HFF-Myc (cell line): ENCODE results near the gene OR2T11.
"Not testable (repeated sequence)": the region's sequence is repeated elsewhere in the genome, so short reads cannot be mapped to it uniquely, and the experiment has no call there.

Experiments
- DNase-seq: peaks from one replicate; pipeline ENCODE4 v3.0.0-alpha.2; 2011; ENCODE audit warnings: low read depth; ENCODE audit errors: extremely low read depth
- H3K4me3 ChIP-seq: replicated peaks from 2 replicates; pipeline ENCODE4 v1.5.1; 2011; ENCODE audit warnings: low read depth, mild to moderate bottlenecking, control low read depth, low read length
- CTCF ChIP-seq: IDR thresholded peaks from 2 replicates; pipeline ENCODE4 v1.5.1; 2012; ENCODE audit warnings: mild to moderate bottlenecking, low read depth, low read length, control low read depth; ENCODE audit errors: missing control alignments

The OR2T11 gene

GRCh38 chr1:248634991-248635390 lies at the start of gene OR2T11:
OR2T11 (minus strand) TSS chr1:248635091; CDS start chr1:248627128, 7,963 bp downstream.
- H3K4me3 ChIP-seq, DNase-seq: not testable (repeated sequence)

- TF ChIP-seq CTCF: no peak
- H3K4me3 ChIP-seq: no peak overlapping the region
- DNase-seq: no peak
These were observed 46.8 kb upstream of the OR2T11 start for GRCh38 chr1:248681651-248682050.

GRCh38 chr1:248670003-248670402 lies 35.1 kb upstream of the OR2T11 start:
- no peak for TF ChIP-seq CTCF
- DNase-seq: no peak
- H3K4me3 ChIP-seq: no peak overlapping the region

GRCh38 chr1:248663453-248664328 lies 28.8 kb upstream of the OR2T11 start:
- not testable (repeated sequence) for H3K4me3 ChIP-seq, DNase-seq

GRCh38 chr1:248656797-248657196 lies 21.9 kb upstream of the OR2T11 start:
- not testable (repeated sequence) for DNase-seq, H3K4me3 ChIP-seq

- not testable (repeated sequence) for DNase-seq, H3K4me3 ChIP-seq
These were observed 20.5 kb upstream of the OR2T11 start, which contains the start of gene OR2T27 for GRCh38 chr1:248655354-248655753. OR2T27 (minus strand) TSS chr1:248655528; CDS start chr1:248650884, 4,644 bp downstream.

- H3K4me3 ChIP-seq, DNase-seq: not testable (repeated sequence)
These were observed 14.1 kb upstream of the OR2T11 start for GRCh38 chr1:248648770-248649536.

- H3K4me3 ChIP-seq, DNase-seq: not testable (repeated sequence)
These were observed 10.3 kb upstream of the OR2T11 start, which contains the start of gene OR2T35 for GRCh38 chr1:248645178-248645577. OR2T35 (minus strand) TSS chr1:248645278; CDS start chr1:248639258, 6,020 bp downstream.

- not testable (repeated sequence) for DNase-seq
These were observed 8.2 kb upstream of the OR2T11 start for GRCh38 chr1:248642971-248643651.

GRCh38 chr1:248641583-248641982 lies 6.7 kb upstream of the OR2T11 start:
- DNase-seq, H3K4me3 ChIP-seq: not testable (repeated sequence)

More at GRCh38 chr1:248642971-248643651, 8.2 kb upstream of the OR2T11 start:
- not testable (repeated sequence) for H3K4me3 ChIP-seq

GRCh38 chr1:248640906-248641305 lies 6.0 kb upstream of the OR2T11 start:
- not testable (repeated sequence) for H3K4me3 ChIP-seq, DNase-seq

- not testable (repeated sequence) for DNase-seq, H3K4me3 ChIP-seq
These were observed 4.8 kb upstream of the OR2T11 start for GRCh38 chr1:248639652-248640051.

- H3K4me3 ChIP-seq, DNase-seq: not testable (repeated sequence)
These were observed 1.7 kb upstream of the OR2T11 start for GRCh38 chr1:248636612-248637011.
